GM12878 (cell line): ENCODE data around the gene SLC25A47. TPM values are rescaled to one million over a fixed set of nuclear protein-coding genes. Genes with fewer than 3 reads are reported as not detected.

ENCODE experiments used
- ATAC-seq: fragments of 200-7000 bp; cut with Tn5 transposase; 3 replicates; pipeline ENCODE4 v1.9.1; 2020; ENCODE audit warnings: mild to moderate bottlenecking, moderate library complexity
- BruUV-seq: library from RNA; stranded (reverse); fragments of 400-500 nt; replicated peaks from 2 replicates; lab custom pipeline; 2021; lab: Mats Ljungman, UMichigan
- CTCF ChIA-PET: fragments of 300-600 bp; sonication (Branson Sonifier 250); formaldehyde crosslinking; extraction: SDS; loops from one replicate; lab custom pipeline; 2021; ENCODE audit warnings: inconsistent platforms; lab: Yijun Ruan, JAX
- POLR2A ChIA-PET: fragments of 350-600 bp; formaldehyde crosslinking; extraction: SDS; loops from one replicate; lab custom pipeline; 2021; ENCODE audit warnings: inconsistent platforms; lab: Charles Lee
- RAD21 ChIA-PET: fragments of 300-600 bp; sonication (Branson Sonifier 250); formaldehyde crosslinking; loops from one replicate; lab custom pipeline; 2023; ENCODE audit warnings: antibody characterized with exemption; ENCODE audit not compliant: unreplicated experiment; lab: Charles Lee
- SMC1A ChIA-PET: fragments of 300-600 bp; sonication (Branson Sonifier 250); formaldehyde crosslinking; loops from one replicate; lab custom pipeline; 2023; ENCODE audit not compliant: unreplicated experiment, uncharacterized antibody; lab: Charles Lee
- DNase-seq: peaks from one replicate; pipeline ENCODE4 v3.0.0-alpha.2; 2011; ENCODE audit warnings: low read depth, low spot score
- FAIRE-seq: peaks from 3 replicates; lab custom pipeline; 2011; peaks lifted over from hg19 to GRCh38; lab: Jason Lieb, UNC
- H2AFZ ChIP-seq: 2 replicates; pipeline ENCODE4 v1.6.0; 2011; ENCODE audit warnings: low read depth, low read length, control low read depth; ENCODE audit not compliant: control insufficient read depth
- H3K27ac ChIP-seq: 2 replicates; pipeline ENCODE4 v1.5.1; 2011; ENCODE audit warnings: control low read depth; ENCODE audit not compliant: control insufficient read depth, insufficient read depth
- H3K27me3 ChIP-seq, 2 experiments: replicated peaks in 1 of 2; 2 replicates each; pipeline versions ENCODE4 v1.6.0 to v1.6.1; 2011; ENCODE audit warnings: low read length in 1 of 2; ENCODE audit not compliant: control insufficient read depth in 2 of 2, insufficient read depth in 2 of 2
- H3K36me3 ChIP-seq, 2 experiments: 2 replicates each; pipeline ENCODE4 v1.5.1; 2011; ENCODE audit warnings: low read length in 1 of 2; ENCODE audit not compliant: control insufficient read depth in 2 of 2, insufficient read depth in 2 of 2
- H3K4me1 ChIP-seq: 2 replicates; pipeline ENCODE4 v1.6.1; 2011; ENCODE audit warnings: mild to moderate bottlenecking, low read length, moderate library complexity, mixed read lengths; ENCODE audit not compliant: control insufficient read depth, insufficient read depth
- H3K4me2 ChIP-seq: 2 replicates; pipeline ENCODE4 v1.6.0; 2011; ENCODE audit warnings: control low read depth; ENCODE audit not compliant: control insufficient read depth, insufficient read depth
- H3K4me3 ChIP-seq: fragments of 200-600 bp; sonication (generic); 2 replicates; pipeline ENCODE4 v1.5.1; 2016
- H3K79me2 ChIP-seq: 2 replicates; pipeline ENCODE4 v1.6.0; 2011; ENCODE audit warnings: low read length; ENCODE audit not compliant: control insufficient read depth, insufficient read depth
- H3K9ac ChIP-seq: 2 replicates; pipeline ENCODE4 v1.8.0; 2011; ENCODE audit warnings: low read length, control low read depth, mixed read lengths; ENCODE audit not compliant: control insufficient read depth, insufficient read depth
- H3K9me3 ChIP-seq: replicated peaks from 3 replicates; pipeline ENCODE4 v1.5.1; 2011; ENCODE audit warnings: mild to moderate bottlenecking, low read length; ENCODE audit not compliant: control insufficient read depth, insufficient read depth
- H4K20me1 ChIP-seq: 2 replicates; pipeline ENCODE4 v1.6.0; 2011; ENCODE audit not compliant: control insufficient read depth, insufficient read depth
- BCL3 ChIP-seq: IDR thresholded peaks from 2 replicates; pipeline ENCODE4 v1.6.1; 2011; ENCODE audit warnings: borderline replicate concordance, low read depth, mild to moderate bottlenecking, moderate library complexity, low read length; ENCODE audit not compliant: insufficient read depth, poor library complexity, severe bottlenecking
- E2F4 ChIP-seq: IDR thresholded peaks from 2 replicates; pipeline ENCODE4 v1.6.1; 2012; ENCODE audit warnings: low read depth, low read length, improper control_type of control experiment
- MEF2B ChIP-seq: fragments of 450-650 bp; IDR thresholded peaks from 2 replicates; pipeline ENCODE4 v1.6.1; 2018; ENCODE audit warnings: mild to moderate bottlenecking, moderate library complexity; ENCODE audit not compliant: partially characterized antibody, poor library complexity, severe bottlenecking
- NR2F1 ChIP-seq: fragments of 450-650 bp; conservative IDR thresholded peaks from 2 replicates; pipeline ENCODE4 v1.6.1; 2017; ENCODE audit warnings: mild to moderate bottlenecking
- PAX5 ChIP-seq: IDR thresholded peaks from 2 replicates; pipeline ENCODE4 v1.6.1; 2011; ENCODE audit warnings: low read depth, low read length, borderline replicate concordance
- SMAD1 ChIP-seq: fragments of 450-650 bp; IDR thresholded peaks from 2 replicates; pipeline ENCODE4 v1.6.1; 2018; ENCODE audit warnings: mild to moderate bottlenecking, low read depth; ENCODE audit not compliant: partially characterized antibody
- whole genome bisulfite sequencing: methylation state at CpG from one replicate; pipeline ENCODE4 v1.1.6; 2016; ENCODE audit warnings: low lambda C conversion rate; ENCODE audit not compliant: insufficient replicate concordance, insufficient coverage; ENCODE audit errors: missing lambda C conversion rate; 5-methylcytosine and 5-hydroxymethylcytosine counted together
- in situ Hi-C: fragments of 300-500 bp; cut with MboI; formaldehyde crosslinking; loops from 9 replicates; pipeline ENCODE4 v1.14.3; 2018; ENCODE audit warnings: mixed read lengths
- intact Hi-C: fragments of 100-400 bp; cut with micrococcal nuclease; formaldehyde crosslinking; loops from one replicate; pipeline ENCODE4 v1.14.2; 2022; ENCODE audit not compliant: unreplicated experiment
- polyA plus RNA-seq, 11 experiments: library from polyadenylated mRNA; depleted of rRNA in 4 of 11; unstranded in 6 of 11; stranded (reverse) in 5 of 11; fragments of >200 nt; fragmentation: Nextera tagmentation in 4 of 11; fragmentation: Illumina TruSeq in 1 of 11; extraction: Ambion mirVana in 4 of 11; extraction: Trizol in 1 of 11; gene quantifications; 1 replicate in 1 of 11; 2 replicates in 10 of 11; pipeline versions ENCODE4 v1.2.1 to v1.2.3, GENCODE V29; 2011 to 2016; ENCODE audit warnings: inconsistent platforms in 2 of 11, missing spikeins in 2 of 11, low read depth in 1 of 11
- total RNA-seq, 4 experiments: library from RNA; depleted of rRNA in 3 of 4; stranded (reverse); fragments of >200 nt in 3 of 4; fragmentation: Illumina TruSeq in 1 of 4; extraction: Trizol in 1 of 4; gene quantifications; 2 replicates each; pipeline versions ENCODE4 v1.2.1 to v1.2.3, GENCODE V29; 2013 to 2021
- TF ChIP-seq, protein P1 (sequence below): fragments of 450-650 bp; IDR thresholded peaks from 2 replicates; pipeline ENCODE4 v1.6.1; 2017; ENCODE audit warnings: mild to moderate bottlenecking, moderate library complexity
- TF ChIP-seq, protein P2 (sequence below): IDR thresholded peaks from 2 replicates; pipeline ENCODE4 v1.6.1; 2012; ENCODE audit warnings: improper control_type of control experiment, low read depth, low read length; ENCODE audit not compliant: insufficient replicate concordance

The SLC25A47 gene
- total and polyA plus RNA-seq, 10 of the 15 experiments (the other 5 are each of a cell fraction or from before 2014, with no cell fraction given): 0.14 TPM; not detected in 9

DNA sequence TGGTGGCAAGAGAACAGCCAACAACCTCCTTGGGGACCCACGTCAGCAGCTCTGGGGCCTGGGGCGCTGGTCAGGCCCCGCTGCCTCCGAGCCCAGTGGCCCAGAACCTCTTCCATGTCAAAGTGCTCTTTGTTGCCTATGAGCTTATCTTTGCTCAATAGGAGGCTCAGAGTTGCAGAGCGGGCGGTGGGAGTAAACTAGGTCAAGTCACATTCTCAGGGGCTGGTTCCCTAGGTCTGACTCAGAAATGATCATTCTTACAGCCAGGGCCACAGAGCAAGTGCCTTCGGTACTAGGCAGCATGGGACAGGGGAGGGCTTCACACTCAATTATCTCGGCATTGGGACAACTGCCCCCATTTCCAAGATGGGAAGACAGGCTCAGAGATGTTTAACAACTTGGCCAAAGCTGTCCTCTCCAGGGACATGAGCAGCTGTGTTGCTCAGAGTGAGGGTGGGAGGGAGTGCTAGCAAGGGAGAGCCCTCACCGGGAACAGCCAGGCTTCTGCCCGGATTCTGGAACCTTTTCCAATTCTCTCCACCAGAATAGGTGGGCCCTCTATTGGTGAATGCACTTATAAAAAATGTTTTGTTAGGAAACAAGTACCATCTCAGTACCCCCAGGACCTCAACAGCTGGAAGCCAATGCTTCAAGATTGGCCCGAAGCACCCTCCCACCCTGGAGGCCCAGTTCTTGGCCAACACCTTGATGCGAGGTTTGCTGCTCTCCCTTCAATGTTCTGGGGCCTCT is 28.8 kb upstream of the SLC25A47 start:
- H2AFZ ChIP-seq: no peak overlapping the region
- CTCF ChIA-PET: interaction anchor here (0.6 to 4.4 kb wide), 8 partner anchors 9 to 92 kb away, joined by 3 to 39 read pairs (median 4); no protein-coding TSS in a partner anchor
- POLR2A ChIA-PET: interaction anchor here (0.9 to 1.0 kb wide), 2 partner anchors 8 to 43 kb away, joined by 3 read pairs; no protein-coding TSS in a partner anchor
- in situ Hi-C loops (no loop called here), intact Hi-C loops (no loop called here)
- 28% methylated on average over 12 of the region's 12 CpGs for WGBS
- no peak overlapping the region for H3K4me2 ChIP-seq
- no peak overlapping the region for H3K4me3 ChIP-seq
- no peaks in the 10 kb centered on the region for H3K36me3 ChIP-seq
- H3K4me1 ChIP-seq: peaks cover 16% of the 10 kb centered on the region
- H4K20me1 ChIP-seq: no peaks in the 10 kb centered on the region
- no peaks in the 10 kb centered on the region for H3K79me2 ChIP-seq
- no peaks in the 10 kb centered on the region for H3K27me3 ChIP-seq
- no peak overlapping the region for H3K27ac ChIP-seq
- H3K9me3 ChIP-seq: no peaks in the 10 kb centered on the region
- RAD21 ChIA-PET: interaction anchor here (0.7 to 1.7 kb wide), 5 partner anchors 8 to 83 kb away, joined by 3 to 5 read pairs (median 4); a partner anchor contains a TSS
- SMC1A ChIA-PET: interaction anchor here (1.5 to 2.5 kb wide), 2 partner anchors 9 to 80 kb away, joined by 4 to 11 read pairs; a partner anchor contains a TSS
- FAIRE-seq (no peak), ATAC-seq (peak; percentile 60), DNase-seq (peak; percentile 23)
- BruUV-seq: no TSS peak
- H3K9ac ChIP-seq: no peak overlapping the region
- TF ChIP-seq MEF2B: peak; percentile 98
- peak; percentile 96 for TF ChIP-seq PAX5
- TF ChIP-seq, protein P1, sequence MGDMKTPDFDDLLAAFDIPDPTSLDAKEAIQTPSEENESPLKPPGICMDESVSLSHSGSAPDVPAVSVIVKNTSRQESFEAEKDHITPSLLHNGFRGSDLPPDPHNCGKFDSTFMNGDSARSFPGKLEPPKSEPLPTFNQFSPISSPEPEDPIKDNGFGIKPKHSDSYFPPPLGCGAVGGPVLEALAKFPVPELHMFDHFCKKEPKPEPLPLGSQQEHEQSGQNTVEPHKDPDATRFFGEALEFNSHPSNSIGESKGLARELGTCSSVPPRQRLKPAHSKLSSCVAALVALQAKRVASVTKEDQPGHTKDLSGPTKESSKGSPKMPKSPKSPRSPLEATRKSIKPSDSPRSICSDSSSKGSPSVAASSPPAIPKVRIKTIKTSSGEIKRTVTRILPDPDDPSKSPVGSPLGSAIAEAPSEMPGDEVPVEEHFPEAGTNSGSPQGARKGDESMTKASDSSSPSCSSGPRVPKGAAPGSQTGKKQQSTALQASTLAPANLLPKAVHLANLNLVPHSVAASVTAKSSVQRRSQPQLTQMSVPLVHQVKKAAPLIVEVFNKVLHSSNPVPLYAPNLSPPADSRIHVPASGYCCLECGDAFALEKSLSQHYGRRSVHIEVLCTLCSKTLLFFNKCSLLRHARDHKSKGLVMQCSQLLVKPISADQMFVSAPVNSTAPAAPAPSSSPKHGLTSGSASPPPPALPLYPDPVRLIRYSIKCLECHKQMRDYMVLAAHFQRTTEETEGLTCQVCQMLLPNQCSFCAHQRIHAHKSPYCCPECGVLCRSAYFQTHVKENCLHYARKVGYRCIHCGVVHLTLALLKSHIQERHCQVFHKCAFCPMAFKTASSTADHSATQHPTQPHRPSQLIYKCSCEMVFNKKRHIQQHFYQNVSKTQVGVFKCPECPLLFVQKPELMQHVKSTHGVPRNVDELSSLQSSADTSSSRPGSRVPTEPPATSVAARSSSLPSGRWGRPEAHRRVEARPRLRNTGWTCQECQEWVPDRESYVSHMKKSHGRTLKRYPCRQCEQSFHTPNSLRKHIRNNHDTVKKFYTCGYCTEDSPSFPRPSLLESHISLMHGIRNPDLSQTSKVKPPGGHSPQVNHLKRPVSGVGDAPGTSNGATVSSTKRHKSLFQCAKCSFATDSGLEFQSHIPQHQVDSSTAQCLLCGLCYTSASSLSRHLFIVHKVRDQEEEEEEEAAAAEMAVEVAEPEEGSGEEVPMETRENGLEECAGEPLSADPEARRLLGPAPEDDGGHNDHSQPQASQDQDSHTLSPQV: peak; percentile 35; the same call in 1 of the 2 replicates
- TF ChIP-seq E2F4: no peak
- peak; percentile 53 for TF ChIP-seq BCL3
- TF ChIP-seq NR2F1: no peak; the same call in 1 of the 2 replicates
- peak; percentile 40 for TF ChIP-seq SMAD1
- TF ChIP-seq, protein P2, sequence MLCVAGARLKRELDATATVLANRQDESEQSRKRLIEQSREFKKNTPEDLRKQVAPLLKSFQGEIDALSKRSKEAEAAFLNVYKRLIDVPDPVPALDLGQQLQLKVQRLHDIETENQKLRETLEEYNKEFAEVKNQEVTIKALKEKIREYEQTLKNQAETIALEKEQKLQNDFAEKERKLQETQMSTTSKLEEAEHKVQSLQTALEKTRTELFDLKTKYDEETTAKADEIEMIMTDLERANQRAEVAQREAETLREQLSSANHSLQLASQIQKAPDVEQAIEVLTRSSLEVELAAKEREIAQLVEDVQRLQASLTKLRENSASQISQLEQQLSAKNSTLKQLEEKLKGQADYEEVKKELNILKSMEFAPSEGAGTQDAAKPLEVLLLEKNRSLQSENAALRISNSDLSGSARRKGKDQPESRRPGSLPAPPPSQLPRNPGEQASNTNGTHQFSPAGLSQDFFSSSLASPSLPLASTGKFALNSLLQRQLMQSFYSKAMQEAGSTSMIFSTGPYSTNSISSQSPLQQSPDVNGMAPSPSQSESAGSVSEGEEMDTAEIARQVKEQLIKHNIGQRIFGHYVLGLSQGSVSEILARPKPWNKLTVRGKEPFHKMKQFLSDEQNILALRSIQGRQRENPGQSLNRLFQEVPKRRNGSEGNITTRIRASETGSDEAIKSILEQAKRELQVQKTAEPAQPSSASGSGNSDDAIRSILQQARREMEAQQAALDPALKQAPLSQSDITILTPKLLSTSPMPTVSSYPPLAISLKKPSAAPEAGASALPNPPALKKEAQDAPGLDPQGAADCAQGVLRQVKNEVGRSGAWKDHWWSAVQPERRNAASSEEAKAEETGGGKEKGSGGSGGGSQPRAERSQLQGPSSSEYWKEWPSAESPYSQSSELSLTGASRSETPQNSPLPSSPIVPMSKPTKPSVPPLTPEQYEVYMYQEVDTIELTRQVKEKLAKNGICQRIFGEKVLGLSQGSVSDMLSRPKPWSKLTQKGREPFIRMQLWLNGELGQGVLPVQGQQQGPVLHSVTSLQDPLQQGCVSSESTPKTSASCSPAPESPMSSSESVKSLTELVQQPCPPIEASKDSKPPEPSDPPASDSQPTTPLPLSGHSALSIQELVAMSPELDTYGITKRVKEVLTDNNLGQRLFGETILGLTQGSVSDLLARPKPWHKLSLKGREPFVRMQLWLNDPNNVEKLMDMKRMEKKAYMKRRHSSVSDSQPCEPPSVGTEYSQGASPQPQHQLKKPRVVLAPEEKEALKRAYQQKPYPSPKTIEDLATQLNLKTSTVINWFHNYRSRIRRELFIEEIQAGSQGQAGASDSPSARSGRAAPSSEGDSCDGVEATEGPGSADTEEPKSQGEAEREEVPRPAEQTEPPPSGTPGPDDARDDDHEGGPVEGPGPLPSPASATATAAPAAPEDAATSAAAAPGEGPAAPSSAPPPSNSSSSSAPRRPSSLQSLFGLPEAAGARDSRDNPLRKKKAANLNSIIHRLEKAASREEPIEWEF: peak; percentile 69
